Measurements from ENCODE around the gene SLC4A2.

SLC4A2 gene

DNA sequence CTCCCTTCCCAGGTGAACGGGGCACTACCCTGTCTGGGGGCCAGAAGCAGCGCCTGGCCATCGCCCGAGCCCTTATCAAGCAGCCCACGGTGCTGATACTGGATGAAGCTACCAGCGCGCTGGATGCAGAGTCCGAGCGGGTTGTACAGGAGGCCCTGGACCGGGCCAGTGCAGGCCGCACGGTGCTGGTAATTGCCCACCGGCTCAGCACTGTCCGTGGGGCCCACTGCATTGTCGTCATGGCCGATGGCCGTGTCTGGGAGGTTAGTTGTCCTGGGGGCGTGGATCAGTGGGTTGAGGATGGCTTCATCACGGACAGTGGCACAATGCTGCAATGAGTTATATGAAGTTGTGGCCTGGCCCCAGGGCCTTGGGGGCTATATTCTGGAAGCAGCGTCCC lies 15.4 kb upstream of the SLC4A2 start:
- Histone ChIP-seq H3K27me3 (ENCODE audit: insufficient read depth, low read length, poor library complexity, severe bottlenecking) (no peaks in the 10 kb centered on the region), H3F3A (ENCODE audit: low read depth) (peaks cover 2% of the 10 kb centered on the region; the same call in 1 of the 2 replicates), H3K36me3 (ENCODE audit: insufficient read depth, low read length) (no peaks in the 10 kb centered on the region), H3K4me3 (ENCODE audit: low read length, poor library complexity, severe bottlenecking) (no peak overlapping the region), H2AFZ (ENCODE audit: low read length) (no peak overlapping the region), H3K9me3 (ENCODE audit: insufficient read depth, low read depth, low read length) (no peaks in the 10 kb centered on the region), H3K4me1 (ENCODE audit: insufficient read depth, low read length, poor library complexity, severe bottlenecking) (peaks cover 18% of the 10 kb centered on the region), H4K20me1 (ENCODE audit: insufficient read depth, low read length, poor library complexity, severe bottlenecking) (no peaks in the 10 kb centered on the region), H3K79me2 (ENCODE audit: insufficient read depth, low read length) (no peaks in the 10 kb centered on the region), H3K4me2 (ENCODE audit: low read depth, low read length, poor library complexity, severe bottlenecking) (no peak overlapping the region), H3K9me2 (replicated peaks; ENCODE audit: low read depth, low read length) (no peaks in the 10 kb centered on the region), H3K9ac (ENCODE audit: low read depth, low read length, poor library complexity, severe bottlenecking) (no peak overlapping the region)
- TF ChIP-seq, protein P1, sequence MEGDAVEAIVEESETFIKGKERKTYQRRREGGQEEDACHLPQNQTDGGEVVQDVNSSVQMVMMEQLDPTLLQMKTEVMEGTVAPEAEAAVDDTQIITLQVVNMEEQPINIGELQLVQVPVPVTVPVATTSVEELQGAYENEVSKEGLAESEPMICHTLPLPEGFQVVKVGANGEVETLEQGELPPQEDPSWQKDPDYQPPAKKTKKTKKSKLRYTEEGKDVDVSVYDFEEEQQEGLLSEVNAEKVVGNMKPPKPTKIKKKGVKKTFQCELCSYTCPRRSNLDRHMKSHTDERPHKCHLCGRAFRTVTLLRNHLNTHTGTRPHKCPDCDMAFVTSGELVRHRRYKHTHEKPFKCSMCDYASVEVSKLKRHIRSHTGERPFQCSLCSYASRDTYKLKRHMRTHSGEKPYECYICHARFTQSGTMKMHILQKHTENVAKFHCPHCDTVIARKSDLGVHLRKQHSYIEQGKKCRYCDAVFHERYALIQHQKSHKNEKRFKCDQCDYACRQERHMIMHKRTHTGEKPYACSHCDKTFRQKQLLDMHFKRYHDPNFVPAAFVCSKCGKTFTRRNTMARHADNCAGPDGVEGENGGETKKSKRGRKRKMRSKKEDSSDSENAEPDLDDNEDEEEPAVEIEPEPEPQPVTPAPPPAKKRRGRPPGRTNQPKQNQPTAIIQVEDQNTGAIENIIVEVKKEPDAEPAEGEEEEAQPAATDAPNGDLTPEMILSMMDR (conservative IDR thresholded peaks at IDR 0.05; ENCODE audit: low read length): no peak
- TF ChIP-seq EZH2phosphoT487 (IDR thresholded peaks at IDR 0.05; ENCODE audit: borderline replicate concordance): no peak

DNA sequence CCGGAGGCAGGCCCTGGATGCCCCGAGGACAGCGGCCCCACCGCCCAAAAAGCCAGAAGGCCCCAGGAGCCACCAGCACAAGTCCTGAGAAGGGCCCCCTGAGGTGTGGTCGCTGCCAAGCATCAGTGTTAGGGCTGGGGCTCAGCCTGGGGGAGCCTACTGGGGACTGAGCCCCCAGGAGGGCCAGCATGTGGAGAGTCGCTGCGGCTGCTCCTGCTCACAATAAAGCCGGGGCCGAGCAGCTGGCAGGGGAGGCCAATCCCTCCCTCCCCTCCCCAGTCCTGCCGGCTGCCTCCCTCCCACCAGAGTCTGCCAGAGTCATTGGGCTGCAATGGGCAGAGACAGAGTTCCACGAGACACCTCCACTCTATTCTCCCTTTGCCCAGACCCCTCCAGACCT lies 14.1 kb upstream of the SLC4A2 start:
- no peak overlapping the region for H2AFZ ChIP-seq (ENCODE audit: low read length)
- peaks cover 5% of the 10 kb centered on the region for H3K4me1 ChIP-seq (ENCODE audit: insufficient read depth, low read length, poor library complexity, severe bottlenecking)
- H3K9me3 ChIP-seq (ENCODE audit: insufficient read depth, low read depth, low read length): no peaks in the 10 kb centered on the region
- H3K9ac ChIP-seq (ENCODE audit: low read depth, low read length, poor library complexity, severe bottlenecking): no peak overlapping the region
- H3K4me2 ChIP-seq (ENCODE audit: low read depth, low read length, poor library complexity, severe bottlenecking): no peak overlapping the region
- no peaks in the 10 kb centered on the region for H3F3A ChIP-seq (ENCODE audit: low read depth)
- no peak for TF ChIP-seq EZH2phosphoT487 (IDR thresholded peaks at IDR 0.05; ENCODE audit: borderline replicate concordance)
- TF ChIP-seq, protein P1 (conservative IDR thresholded peaks at IDR 0.05; ENCODE audit: low read length): no peak
- no peaks in the 10 kb centered on the region for H4K20me1 ChIP-seq (ENCODE audit: insufficient read depth, low read length, poor library complexity, severe bottlenecking)
- H3K27me3 ChIP-seq (ENCODE audit: insufficient read depth, low read length, poor library complexity, severe bottlenecking): no peaks in the 10 kb centered on the region
- no peaks in the 10 kb centered on the region for H3K79me2 ChIP-seq (ENCODE audit: insufficient read depth, low read length)
- no peak overlapping the region for H3K4me3 ChIP-seq (ENCODE audit: low read length, poor library complexity, severe bottlenecking)
- no peaks in the 10 kb centered on the region for H3K36me3 ChIP-seq (ENCODE audit: insufficient read depth, low read length)
- no peaks in the 10 kb centered on the region for H3K9me2 ChIP-seq (replicated peaks; ENCODE audit: low read depth, low read length)

DNA sequence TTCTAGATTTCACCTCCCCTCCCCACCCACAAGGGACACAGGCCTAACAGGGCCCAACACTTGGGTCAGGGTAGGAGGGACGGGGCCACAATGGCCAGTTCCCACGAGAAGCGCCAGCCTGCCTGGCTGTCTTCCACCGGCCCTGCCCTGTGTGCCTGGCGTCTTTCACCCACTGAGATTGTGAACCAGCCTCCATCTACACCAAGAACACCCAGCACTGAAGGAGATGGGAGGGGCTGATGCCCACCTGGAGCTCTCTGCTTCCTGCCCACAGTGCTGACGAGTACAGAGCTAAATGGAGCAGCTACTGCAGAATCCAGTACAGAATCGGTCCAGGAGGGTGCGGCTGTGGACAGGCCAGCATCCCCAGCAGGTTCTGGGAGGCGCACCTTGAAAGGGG lies 13.4 kb upstream of the SLC4A2 start:
- Histone ChIP-seq H3K9ac (ENCODE audit: low read depth, low read length, poor library complexity, severe bottlenecking) (no peak overlapping the region), H3F3A (ENCODE audit: low read depth) (no peaks in the 10 kb centered on the region), H3K36me3 (ENCODE audit: insufficient read depth, low read length) (no peaks in the 10 kb centered on the region), H3K4me1 (ENCODE audit: insufficient read depth, low read length, poor library complexity, severe bottlenecking) (peaks cover 3% of the 10 kb centered on the region), H2AFZ (ENCODE audit: low read length) (no peak overlapping the region), H3K9me3 (ENCODE audit: insufficient read depth, low read depth, low read length) (no peaks in the 10 kb centered on the region), H3K4me2 (ENCODE audit: low read depth, low read length, poor library complexity, severe bottlenecking) (no peak overlapping the region), H3K4me3 (ENCODE audit: low read length, poor library complexity, severe bottlenecking) (no peak overlapping the region), H3K27me3 (ENCODE audit: insufficient read depth, low read length, poor library complexity, severe bottlenecking) (no peaks in the 10 kb centered on the region), H4K20me1 (ENCODE audit: insufficient read depth, low read length, poor library complexity, severe bottlenecking) (no peaks in the 10 kb centered on the region), H3K79me2 (ENCODE audit: insufficient read depth, low read length) (no peaks in the 10 kb centered on the region), H3K9me2 (replicated peaks; ENCODE audit: low read depth, low read length) (no peaks in the 10 kb centered on the region)
- TF ChIP-seq EZH2phosphoT487 (IDR thresholded peaks at IDR 0.05; ENCODE audit: borderline replicate concordance): no peak
- TF ChIP-seq, protein P1 (conservative IDR thresholded peaks at IDR 0.05; ENCODE audit: low read length): no peak

All from Loucy (cell line).